T-helper 1 cell (primary cell): Measurements from ENCODE around the gene POU6F2.
"Not testable (repeated sequence)": the region's sequence is repeated elsewhere in the genome, so short reads cannot be mapped to it uniquely, and the experiment has no call there.

ENCODE experiments used
- DNase-seq, 5 donors: peaks; one replicate each; pipeline ENCODE4 v3.0.0-alpha.2; 2012 to 2020

POU6F2 gene

DNA sequence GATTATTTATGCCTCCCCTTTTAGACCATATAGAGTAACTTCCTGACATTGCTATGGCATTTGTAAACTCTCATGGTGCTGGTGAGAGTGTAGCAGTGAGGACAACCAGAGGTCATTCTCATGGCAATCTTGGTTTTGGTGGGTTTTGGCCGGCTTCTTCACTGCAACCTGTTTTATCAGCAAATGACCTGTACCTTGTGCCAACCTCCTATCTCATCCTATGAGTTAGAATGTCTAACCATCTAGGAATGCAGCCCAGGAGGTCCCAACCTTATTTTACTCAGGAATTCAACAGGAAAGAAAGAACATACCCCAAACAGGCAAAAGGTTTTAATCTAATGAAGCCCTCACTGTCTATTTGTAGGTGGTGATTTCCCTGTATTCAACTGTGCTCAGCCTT, 383.1 kb downstream of the POU6F2 start:
- no peak for DNase-seq

DNA sequence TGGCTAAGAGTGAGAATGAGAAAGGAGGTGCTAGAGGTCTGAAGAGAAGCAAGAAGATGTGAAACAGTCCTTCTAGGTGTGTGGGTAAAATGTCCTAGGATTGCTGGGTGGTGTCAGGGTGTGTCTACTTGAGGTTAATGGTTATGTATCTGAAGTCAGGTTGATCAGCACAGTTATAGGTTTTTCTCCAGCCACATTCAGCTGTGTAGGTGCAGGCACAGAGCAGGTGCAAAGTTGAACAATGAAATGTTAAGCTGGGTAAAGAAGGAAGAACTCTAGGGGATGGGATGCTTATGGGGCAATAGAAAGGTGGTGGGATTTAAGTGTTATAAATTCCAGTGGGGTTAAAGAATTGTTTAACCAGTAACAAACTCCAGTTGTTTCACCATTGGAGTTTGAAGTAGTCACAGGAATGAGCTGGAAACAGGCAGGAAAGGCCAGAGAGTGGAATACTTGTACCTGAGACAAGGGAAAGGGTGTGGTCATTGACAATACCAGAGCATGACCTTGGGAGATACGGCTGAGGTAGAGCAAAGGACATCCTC, 388.1 kb downstream of the POU6F2 start:
- DNase-seq, result no peak

DNA sequence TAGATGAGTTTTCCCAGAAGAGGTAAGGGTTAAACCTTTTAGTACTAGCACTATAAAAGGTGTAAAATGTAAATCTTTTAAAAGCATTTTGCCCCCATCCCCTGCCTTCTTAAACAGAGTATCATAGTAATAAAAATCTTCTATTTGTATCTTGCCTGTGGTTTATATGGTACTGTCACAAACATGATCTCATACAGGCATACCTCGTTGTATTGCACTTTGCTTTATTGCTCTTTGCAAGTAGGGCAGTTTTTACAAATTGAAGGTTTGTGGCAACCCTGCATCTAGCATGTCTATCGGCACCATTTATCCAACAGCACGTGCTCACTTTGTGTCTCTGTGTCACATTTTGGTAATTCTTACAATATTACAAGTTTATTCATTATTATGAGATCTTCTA, 389.7 kb downstream of the POU6F2 start:
- DNase-seq, result no peak

DNA sequence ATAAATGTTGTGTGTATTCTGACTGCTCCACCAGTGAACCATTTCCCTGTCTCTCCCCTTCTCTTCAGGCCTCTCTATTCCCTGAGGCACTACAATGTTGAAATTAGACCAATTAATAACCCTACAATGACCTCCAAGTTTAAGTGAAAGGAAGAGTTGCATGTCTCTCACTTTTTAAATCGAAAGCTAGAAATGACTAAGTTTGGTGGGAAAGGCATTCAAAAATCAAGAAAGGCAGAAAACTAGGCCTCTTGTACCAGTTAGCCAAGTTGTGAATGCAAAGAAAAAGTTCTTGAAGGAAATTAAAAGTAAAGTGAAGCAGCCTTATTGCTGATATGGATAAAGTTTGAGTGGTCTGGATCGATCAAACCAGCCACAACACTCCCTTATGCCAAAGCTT, 390.2 kb downstream of the POU6F2 start:
- DNase-seq, result no peak

DNA sequence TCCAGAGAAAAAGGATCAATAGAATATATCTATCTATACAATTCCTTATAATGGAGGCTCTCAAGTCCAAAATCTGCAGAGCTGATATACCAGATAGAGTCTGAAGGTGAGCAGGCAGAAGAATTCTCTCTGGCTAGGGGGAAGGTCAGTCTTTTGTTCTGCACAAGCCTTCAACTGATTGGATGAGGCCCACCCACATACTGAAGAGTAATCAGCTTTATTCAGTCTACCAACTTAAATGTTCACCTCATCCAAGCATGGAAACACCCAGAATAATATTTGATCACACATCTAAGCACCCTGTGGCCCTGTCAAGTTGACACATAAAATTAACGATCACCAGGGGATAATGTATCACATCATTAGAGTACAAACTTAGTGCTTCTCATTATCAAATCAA, 394.7 kb downstream of the POU6F2 start:
- no peak for DNase-seq

DNA sequence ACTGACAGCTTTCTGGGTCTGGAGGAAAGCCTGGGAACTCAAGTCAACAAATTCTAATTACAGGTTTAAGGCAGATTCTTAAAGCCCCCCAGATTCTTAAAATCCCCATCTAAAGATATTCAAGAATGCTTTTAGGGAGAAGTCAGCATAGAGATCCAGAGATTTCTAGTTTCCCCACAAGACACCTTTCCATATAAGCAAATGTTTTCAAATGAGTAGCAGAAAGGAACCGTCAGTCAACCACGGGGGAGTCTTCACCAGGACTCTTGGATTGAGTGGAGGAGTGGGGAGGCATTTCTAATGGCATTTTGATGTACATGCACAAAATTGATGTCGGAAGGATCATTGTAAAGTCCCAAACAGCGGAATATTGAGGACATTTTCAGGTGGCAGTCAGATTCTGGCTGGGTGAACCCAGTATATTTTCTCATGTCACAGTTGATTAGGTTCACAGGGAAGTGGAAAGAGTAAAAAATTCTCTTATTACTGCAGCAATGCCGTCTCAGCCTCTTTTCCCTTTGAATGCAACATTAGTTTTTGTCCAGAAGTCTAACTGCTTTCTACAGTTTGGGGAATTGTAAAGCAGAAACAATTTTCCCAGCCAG, 396.8 kb downstream of the POU6F2 start:
- DNase-seq, result no peak

DNA sequence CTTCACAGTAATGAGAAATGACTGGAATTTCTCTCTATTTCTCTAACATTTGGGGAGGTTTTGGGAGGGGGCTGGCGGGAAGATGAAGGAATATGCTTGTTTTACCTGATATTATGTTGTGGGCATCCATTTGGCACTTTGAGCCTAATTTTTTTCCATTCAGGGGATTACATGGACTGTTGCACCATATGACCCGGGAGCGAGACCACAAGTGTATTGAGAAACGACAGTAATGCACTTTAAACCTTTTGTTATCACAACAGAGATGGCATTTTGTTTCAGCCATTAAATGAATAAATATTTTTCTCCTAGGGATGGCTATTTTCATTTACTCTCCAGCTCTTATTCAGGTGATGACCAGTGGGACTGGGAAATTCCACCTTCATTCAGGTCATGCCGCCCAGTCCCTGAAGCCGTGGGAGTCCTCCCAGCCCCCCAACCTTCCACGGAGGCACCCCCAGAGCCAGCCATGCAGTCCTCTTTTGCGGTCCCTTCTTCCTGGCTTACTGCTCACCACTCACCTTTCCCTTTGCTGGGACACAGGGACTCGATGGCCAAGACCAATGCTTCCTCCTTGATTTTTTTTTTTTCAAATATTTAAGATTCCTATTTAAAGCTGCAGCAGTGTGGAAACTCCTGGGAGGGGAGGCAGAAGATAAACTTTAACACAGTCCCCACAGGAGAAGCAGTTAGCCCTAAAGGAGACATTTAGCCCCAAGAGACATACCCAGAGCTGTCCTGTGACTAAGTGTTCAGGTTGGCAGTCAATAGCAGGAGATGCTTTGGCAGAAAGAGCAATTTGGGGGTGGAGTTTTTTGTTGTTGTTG, 397.6 kb downstream of the POU6F2 start:
- DNase-seq, result no peak

DNA sequence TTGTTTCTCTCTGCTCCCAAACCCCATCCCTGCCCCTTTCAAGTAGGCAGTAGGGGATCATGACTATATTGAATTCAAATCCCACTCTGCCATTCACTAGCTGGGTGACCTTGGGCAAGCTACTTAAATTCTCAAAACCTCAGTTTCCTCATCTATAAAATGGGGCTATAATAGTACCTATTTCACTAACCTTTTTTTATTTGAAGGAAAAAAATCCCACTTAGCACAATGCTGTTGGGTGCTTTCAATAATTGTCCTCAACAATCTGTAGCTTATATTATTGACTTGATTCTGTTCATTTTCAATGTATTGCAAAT, 398.1 kb downstream of the POU6F2 start:
- DNase-seq, result no peak

DNA sequence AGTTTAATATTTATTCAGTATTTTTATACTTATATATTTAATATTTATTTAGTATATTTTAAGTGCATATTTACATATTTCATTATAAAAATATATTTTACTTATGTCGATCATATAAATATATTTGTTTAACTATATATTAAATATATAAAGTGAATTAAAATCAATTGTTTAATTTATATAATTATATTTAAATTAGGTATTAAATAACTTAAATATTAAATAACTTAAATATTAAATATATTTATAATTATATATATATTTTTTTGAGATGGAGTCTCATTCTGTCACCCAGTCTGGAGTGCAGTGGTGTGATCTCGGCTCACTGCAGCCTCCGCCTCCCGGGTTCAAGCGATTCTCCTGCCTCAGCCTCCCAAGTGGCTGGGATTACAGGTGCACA, 399.2 kb downstream of the POU6F2 start:
- DNase-seq, result not testable (repeated sequence)

DNA sequence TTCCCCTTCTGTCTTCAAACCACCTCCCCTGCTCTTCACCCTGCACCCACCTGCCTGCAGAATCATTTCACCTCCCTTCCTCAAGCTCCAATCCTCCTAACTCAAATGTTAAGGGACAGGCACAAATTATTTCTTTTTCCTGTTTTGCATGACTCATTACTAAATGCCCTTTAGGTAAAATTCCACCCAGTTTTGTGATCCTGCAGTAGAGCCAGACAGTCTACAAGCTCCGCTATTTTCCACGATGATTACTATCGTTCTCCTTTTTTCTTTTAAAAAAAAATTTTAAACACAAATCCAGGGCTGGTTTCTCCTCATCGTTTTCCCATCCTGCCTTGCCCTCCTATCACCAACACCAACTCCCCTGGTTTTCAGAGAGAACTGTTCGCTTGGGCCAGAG, 401.7 kb downstream of the POU6F2 start:
- DNase-seq, result no peak

DNA sequence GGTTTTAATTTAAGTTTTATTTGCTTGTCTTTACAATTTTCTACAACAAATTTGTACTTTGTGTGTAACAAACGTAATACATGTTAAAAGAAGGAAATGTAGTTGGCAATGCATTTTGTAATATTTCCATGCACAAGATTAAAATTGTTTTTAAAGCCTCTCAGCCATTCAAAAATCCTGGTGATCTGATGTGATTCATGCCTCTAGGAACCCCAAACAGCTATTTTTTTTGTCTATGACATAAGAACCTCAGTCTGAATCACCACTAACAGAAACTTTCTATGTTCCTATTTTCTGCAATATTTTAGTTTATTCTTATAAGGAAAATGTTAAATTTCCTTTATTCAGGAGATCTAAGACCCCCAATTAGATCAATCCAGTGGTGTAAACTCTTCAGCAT, 405.4 kb downstream of the POU6F2 start:
- DNase-seq, result no peak

DNA sequence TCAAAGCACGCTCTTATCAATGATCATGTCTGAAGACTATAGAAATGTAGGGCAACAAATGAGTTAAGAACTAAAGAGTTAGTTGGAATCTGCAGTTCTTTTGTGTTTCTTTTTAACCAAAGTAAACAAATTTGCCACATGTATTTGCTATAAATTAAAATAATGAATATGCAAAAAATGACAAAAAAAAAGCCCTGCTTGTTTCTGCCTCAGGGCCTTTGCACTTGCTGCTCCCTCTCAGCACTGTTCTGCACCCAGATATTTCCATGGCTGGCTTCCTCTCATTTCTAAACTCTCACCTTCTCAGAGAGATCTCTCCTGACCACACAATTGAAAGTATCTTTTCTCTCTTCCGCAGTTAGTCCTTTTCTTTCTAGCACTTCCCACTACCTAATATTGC, 406.7 kb downstream of the POU6F2 start:
- no peak for DNase-seq

DNA sequence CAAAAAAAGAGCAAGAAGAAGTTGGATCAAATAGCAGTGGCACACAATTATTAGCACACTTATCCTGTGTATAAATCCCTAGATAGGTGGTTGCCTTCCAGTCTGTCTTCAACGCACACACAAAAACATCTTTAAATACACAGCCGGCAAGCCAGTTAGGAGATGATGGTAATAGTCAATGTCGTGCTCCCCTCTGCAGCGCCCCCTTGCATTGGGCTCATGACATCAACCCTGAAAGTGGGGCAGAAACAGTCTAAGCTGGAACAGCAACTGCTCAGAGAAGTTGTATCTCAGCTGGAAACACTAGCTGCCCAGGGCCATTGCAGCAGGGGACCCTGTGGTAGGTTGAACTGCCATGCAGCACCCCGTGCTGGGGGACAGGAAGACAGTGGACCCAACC, 409.0 kb downstream of the POU6F2 start:
- no peak for DNase-seq

DNA sequence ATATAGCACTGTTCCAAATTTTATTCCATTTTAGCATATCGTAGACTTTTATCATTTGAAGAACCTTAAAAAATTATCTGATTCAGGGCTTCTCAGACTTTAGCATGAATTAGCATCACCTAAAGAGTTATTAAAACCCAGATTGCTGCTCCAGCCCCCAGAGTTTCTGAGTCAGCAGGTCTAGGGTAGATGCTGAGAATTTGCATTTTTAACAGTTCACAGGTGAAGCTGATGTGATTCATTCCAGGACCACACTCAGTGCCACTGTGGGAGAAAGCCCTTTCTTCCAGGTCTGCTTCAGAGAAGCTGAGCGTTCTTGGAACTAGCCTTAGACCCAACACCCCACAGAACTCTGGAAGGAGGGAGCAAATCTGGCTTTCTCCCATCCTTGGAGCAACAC, 414.4 kb downstream of the POU6F2 start:
- no peak for DNase-seq

DNA sequence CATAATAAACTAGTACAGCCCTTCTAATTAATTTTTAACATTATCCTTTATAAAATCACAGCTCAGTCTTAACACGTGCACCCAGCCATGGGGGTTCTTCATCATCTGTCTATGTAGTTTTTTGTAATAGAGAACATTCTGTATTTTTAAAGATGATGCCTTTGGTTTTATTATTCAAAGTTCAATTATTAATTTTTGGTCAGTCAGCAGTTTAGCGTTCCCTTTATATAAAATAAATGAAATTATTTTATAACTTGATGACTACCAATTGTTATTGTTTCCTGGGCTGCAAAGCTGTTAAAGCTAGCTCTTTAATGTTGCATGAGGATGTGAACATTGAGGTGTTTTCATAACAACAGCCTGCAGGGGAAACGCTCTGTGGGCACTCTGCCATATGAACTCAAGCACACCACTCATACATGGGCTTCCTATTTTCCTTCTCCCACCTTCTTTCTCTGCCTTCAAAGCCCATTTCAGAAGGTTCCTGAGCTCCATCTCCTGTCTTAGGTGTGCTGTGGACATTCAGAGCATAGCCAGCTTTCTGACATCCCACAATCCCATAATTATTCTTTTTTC, 416.5 kb downstream of the POU6F2 start:
- DNase-seq, result no peak

DNA sequence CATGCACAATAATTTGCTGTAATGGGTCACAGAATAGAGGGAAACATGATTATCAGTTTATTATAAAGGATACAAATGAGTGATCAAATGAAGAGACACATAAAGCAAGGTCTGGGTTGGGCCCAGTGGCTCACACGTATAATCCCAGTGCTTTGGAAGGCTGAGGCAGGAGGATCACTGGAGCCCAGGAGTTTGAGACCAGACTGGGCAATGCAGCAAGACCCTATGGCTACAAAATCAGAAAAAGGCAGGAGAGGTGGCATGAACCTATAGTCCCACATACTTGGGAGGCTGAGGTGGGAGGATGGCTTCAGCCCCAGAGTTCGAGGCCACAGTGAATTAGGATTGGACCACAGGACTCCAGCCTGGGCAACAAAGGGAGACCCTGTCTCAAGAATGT, 421.7 kb downstream of the POU6F2 start:
- DNase-seq, result no peak

DNA sequence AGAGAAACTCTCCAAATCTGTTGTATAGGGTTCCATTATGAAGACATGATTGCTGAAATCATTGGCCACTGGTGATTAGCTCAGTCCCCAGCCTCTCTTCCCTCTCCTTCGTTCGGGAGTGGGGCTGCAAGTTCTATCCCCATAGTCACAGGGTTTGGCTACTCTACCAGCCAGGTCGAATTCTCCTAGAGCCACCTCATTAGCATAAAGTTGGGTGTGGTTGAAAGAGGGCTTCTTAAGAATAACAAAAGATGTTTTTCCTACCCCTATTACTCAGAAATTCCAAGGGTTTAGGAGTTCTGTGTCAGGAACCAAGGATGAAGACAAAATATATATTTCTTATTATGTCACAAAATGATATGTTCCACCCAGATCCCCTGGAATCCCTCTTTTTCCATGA, 422.3 kb downstream of the POU6F2 start:
- no peak for DNase-seq

DNA sequence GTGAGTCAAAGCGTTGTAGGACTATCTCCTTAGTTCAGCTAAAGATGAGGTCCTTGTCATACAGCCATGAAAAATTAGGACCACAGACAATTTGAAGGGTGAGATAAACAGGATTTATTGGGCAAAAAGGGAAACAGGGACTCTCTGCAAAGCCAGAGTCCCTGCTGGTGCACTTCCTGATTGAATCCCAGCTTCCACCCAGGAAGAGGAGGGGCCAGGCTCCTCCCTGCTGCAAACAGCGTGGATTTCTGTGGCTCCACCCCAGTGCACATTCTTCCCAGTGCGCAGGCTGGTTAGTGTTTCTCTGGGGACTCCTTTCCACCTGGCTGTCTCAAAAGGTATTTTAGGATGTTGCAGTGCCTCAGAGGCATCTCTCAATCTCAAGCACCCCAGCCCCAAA, 423.1 kb downstream of the POU6F2 start:
- DNase-seq, result no peak

DNA sequence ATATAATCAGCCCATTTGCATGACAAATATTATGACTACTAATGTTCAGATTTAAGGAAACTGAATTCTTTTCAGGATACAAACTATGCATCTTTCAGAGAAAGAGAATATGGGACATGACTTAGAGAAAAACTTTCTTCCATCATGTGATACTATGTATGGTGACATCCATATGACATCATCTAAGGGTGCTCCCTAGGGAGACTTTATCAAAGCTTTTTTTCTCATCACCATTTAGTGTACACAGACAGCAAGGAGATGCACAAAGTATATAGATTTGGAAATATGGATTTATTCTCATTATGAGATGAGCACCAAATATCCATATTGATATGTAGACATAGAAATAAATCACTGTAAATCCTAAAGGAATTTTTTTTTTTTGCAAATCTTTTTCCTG, 424.3 kb downstream of the POU6F2 start:
- no peak for DNase-seq

DNA sequence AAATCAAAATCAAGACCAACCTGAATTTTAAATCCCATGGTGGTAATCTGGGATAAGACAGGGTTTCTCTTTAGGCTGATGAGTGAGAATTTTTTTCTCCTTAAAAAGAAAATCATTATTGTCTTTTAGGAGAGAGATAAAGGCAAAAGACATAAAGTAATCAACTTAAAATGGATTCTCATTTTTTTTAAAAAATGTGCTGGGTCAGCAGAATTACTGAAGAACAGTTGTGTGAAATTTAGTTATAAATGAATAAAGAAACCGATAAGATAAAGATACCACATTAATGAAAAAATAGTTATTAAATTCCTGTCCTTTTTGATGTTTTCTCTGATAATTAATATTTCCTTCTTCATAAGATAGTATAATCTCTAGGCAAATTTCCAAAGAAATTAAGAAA, 427.2 kb downstream of the POU6F2 start:
- no peak for DNase-seq

DNA sequence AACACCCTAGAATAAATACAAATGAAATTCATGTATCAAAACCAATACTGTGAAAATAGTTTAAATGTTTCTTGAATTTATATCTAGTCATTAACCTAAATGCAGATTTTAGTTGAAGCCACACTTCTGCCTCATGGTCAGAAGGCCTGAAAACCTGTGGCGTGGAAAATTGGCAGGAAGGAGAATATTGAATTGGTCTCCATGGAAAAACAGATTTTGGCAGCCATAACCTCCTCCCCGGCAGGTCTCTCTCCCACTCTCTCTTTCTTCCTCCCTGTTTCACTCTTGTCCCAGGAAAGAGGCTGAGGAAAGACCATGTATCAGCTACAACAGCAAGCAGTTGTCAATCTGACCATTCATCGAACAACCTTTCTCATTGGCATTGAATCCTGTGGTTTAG, 427.9 kb downstream of the POU6F2 start:
- DNase-seq, result no peak

DNA sequence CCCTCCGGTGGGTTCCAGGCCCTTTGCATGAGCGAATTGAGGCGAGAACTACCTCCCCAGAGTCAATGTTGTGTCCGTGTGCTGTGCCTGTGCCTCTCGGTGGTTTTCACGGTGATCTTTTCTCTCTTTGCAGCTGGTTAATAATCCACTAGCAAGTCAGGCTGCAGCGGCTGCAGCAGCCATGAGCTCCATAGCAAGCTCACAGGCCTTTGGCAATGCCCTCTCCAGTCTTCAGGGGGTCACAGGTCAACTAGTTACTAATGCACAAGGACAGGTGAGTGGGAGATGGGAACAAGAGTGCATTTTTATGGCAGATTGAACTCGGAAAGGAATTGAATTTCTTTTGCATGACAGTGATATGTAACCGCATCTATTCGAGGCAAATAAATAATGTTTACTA, 428.8 kb downstream of the POU6F2 start:
- DNase-seq, result no peak

DNA sequence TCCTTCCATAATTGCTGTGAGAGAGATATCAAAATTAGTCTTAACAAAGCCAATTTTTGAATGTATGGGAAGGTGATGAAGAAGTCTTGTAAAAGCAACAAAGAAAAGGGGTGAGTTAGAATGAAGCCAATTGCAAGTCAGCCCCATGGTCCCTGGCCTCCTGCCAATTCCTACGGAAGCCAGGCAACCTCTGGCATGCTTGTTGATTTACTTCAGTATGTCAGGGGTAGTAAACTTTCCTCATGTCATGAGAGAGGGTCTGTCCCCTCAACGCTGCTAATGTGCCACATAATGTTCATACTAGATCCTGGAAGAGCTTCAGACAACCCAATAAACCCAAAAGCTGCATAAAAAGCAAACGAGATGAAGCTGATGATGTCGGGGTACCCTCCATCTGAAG, 429.4 kb downstream of the POU6F2 start:
- no peak for DNase-seq

DNA sequence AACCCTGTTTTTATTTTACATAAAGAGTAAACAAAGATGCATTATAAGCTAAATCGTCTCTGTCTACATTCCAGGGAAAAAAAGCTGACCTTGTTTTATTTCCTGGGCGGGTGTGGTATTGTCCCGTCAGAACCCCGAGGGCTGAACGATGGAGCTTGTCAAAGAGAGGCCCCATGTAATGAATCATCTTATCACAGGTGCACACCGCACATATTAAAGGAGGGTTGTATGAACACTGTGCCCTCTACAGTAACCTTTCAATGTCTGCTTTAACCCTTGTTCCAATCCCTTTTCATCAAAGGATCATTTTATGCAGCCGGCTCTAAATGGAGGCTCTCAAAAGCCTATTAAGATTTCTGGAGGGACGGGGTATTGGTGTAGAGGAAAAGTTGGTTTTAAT, 430.0 kb downstream of the POU6F2 start:
- no peak for DNase-seq
